Testis (tissue), 2 donors: ENCODE measurements around the gene KIF5C.

Experiments used
- POLR2A ChIP-seq: fragments of 450-650 bp; IDR thresholded peaks from one replicate; pipeline ENCODE4 v1.6.1; 2017; ENCODE audit warnings: antibody characterized with exemption, mild to moderate bottlenecking, moderate library complexity
- TF ChIP-seq, protein P1 (sequence below), 3 experiments: fragments of 450-650 bp in 2 of 3; fragments of 200-600 bp in 1 of 3; sonication (generic) in 1 of 3; IDR thresholded peaks; one replicate each; pipeline ENCODE4 v1.5.1; 2016 to 2019; ENCODE audit warnings: antibody characterized with exemption in 3 of 3, mild to moderate bottlenecking in 2 of 3, moderate library complexity in 1 of 3

DNA sequence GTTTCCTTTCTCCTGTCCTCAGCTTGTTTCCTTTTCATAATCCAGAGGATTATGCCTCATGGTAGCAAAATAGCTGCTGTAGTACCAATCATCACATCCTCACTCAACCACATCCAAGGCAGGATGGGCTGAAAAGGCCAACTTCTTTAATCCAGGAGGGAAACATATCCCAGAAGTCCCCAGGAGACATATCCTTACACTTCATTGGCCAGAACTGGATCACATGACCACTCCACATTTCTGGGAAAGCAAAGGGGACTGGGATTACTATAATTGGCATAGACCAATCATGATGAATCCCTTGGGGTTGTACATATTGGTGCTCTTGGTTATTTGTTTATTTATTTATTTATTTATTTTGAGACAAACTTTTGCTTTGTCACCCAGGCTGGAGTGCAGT, 109.4 kb downstream of the KIF5C start:
- TF ChIP-seq, protein P1, sequence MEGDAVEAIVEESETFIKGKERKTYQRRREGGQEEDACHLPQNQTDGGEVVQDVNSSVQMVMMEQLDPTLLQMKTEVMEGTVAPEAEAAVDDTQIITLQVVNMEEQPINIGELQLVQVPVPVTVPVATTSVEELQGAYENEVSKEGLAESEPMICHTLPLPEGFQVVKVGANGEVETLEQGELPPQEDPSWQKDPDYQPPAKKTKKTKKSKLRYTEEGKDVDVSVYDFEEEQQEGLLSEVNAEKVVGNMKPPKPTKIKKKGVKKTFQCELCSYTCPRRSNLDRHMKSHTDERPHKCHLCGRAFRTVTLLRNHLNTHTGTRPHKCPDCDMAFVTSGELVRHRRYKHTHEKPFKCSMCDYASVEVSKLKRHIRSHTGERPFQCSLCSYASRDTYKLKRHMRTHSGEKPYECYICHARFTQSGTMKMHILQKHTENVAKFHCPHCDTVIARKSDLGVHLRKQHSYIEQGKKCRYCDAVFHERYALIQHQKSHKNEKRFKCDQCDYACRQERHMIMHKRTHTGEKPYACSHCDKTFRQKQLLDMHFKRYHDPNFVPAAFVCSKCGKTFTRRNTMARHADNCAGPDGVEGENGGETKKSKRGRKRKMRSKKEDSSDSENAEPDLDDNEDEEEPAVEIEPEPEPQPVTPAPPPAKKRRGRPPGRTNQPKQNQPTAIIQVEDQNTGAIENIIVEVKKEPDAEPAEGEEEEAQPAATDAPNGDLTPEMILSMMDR (IDR thresholded peaks at IDR 0.05), result no peak
- TF ChIP-seq POLR2A, result no peak
